Head of caudate nucleus (tissue), 42 donors: ENCODE measurements around the gene TMEM18.
"Not testable (repeated sequence)": the region's sequence is repeated elsewhere in the genome, so short reads cannot be mapped to it uniquely, and the experiment has no call there.

Experiments
- DNase-seq, 42 donors: peaks; one replicate each; pipeline versions ENCODE4 v3.0.0 to v3.0.0-alpha.2; 2020 to 2021; ENCODE audit warnings: mixed read lengths in 7 of 42
- intact Hi-C: fragments of 100-400 bp; cut with DNase I; formaldehyde crosslinking; loops from one replicate; pipeline ENCODE4 v1.15.0; 2022

TMEM18 gene

DNA sequence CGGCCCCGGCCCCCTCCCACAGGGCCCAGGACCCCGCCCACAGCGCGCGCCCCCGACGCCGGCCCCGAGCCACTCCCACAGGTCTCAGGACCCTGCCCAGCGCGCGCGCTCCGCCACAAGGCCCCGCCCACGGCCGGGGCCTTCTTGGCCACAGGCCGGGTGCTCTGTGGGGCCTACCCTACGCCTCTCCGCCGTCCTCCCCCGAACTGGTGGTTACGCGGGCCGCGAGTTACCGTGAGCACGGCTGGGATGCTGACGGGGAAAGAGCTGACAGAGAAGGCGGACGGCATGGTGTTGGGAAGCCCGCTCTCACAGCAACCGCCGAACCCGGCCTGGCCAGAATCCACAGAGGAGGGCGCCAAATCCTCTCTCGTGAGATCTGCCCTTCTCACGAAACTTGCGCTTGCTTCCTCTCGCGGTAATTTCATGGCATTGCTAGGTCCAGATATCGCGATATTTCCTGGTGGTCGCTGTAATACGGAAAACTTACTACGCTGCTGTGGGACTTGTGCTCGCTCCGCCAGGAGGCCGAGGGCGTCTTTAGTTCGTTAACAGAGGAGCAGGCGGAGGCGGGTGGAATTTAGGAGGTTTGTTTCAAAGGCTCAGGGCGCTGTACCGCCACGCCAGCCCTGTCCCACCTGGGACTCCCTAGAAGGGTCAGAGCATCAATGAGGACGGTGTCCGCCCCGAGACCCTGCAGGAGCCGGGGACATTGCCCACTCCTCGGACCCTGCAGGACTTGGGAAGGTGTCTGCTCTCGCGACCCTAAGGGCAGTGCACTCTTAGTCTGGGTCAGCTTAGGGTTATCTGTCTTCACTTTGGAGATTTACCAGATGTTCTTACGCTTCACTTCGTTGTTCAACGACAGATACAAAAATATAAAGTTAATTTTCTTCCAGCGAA is at the start of gene TMEM18:
TSS of gene TMEM18 (minus strand) at position 351 of the 903 bp plus-strand sequence. CDS start at position 290, 61 bp downstream.
- intact Hi-C loops, result no loop called here
- DNase-seq, result peak in 40 of 42 donors; percentile 82 to 96 (median 93)

DNA sequence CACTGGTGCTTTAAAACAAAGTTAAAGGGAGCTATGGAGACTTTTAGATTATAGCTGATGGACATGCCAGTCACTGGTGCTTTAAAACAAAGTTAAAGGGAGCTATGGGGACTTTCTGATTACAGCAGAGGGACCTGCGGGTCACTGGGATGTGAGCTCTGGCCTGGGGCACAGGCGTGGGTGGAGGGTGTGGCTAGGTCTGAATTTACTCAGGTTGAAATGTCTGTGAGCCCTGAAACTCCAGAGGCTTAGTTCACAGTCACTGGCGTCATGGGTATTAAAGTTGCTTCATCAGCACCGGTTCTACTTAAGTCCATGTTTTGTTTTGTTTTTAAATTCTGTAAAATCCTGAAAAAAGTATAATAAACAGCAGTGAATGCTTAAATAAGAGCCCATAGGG is 49.0 kb upstream of the TMEM18 start:
- intact Hi-C loops, result no loop called here
- no peak for DNase-seq

- intact Hi-C loops, result no loop called here
- no peak for DNase-seq
Measured at GRCh38 chr2:725468-725867, 48.3 kb upstream of the TMEM18 start.

GRCh38 chr2:723761-724160 is 46.6 kb upstream of the TMEM18 start:
- DNase-seq, result no peak
- intact Hi-C loops, result no loop called here

DNA sequence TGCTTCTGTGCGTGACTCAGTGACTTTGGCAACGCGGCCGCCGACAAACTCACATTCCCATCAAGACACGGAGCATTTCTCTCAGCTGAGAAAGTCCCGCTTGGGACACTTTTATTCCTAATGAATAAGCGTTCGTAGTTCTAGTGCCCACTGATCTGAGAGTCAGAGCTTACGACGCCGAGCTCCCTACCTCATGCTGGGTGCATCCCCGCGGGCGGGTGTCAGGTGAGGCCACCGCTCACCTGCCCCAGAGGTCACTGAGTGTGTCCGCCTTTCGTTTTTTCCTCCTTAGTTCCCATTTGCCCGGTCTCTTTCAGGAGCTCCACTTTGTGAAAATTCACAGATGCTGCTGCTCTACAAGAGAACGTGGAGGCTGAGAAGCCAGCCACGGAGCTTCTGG is 43.6 kb upstream of the TMEM18 start:
- no peak for DNase-seq

DNA sequence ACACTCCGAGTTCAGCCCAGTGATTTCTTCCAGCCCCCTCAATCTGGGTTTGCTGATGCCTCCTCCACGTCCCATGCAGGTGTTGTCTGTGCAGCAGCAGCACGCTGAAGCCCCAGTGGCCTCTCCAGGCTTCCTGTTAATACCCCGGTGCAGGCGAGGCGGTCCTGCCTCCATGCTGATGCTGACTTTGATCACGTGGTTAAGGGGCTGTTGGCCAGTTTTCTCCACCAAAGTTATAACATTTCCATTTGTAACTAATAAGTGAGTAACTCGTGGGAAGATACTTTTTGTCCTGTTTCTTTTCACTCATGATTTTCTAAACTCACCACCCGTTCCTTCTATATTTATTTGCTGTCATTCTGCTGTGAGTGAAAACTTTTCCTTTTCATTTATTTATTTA is 42.5 kb upstream of the TMEM18 start:
- intact Hi-C loops, result no loop called here

More for the DNA sequence above, 43.6 kb upstream of the TMEM18 start:
- intact Hi-C loops, result no loop called here

DNA sequence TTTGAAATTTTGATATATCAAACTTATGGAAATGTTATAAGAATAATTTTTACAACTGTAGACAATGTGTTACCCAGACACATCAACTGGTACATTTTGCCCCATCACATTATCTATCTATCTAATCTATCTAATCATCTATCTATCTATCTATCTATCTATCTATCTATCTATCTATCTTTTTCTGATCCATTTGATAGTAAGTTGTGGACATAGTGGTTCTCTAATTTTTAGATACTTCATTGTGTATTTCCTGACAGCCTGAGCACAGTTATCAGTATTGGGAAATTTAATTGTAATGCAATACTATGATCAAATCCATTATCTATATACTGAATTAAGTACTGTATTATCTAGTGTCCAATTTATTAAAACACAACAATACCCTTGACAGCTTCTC is 42.0 kb upstream of the TMEM18 start:
- DNase-seq, result no peak
- intact Hi-C loops, result no loop called here

More for the DNA sequence above, 42.5 kb upstream of the TMEM18 start:
- DNase-seq, result no peak

- intact Hi-C loops, result no loop called here
- no peak for DNase-seq
Measured at GRCh38 chr2:717661-718060, 40.5 kb upstream of the TMEM18 start.

DNA sequence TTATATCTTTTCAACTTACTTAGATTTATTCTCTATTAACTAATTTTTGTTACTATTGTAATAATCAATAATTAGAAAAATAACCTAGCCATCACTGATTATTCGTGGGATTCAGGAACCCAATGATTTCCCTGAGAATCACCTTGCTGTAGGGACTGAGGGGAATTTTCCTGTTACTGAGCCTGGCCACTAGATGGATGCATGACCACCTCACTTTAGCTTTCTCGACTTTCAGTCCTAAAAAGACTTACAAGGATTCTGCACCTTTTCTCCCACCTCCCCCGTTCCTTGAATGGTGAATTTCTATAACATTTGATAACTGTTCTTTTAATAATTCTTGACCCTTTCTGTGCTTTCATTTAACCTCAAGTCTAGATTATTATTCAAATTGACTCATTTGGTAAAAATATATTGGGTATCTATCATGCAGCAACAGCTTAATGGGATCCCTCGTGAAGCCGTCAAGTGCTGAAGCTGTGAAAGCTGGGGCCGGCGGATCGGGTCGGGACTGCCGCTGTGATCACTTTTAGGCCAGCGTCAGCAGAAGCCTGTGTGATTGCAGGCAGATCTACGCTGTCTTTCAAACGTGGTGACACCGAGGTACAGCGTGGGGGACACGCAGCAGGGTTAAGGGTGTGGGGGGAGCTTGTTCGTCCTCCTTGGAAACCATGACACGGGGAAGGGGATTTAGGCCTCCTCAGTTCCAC is 38.8 kb upstream of the TMEM18 start:
- intact Hi-C loops, result no loop called here
- DNase-seq, result no peak

DNA sequence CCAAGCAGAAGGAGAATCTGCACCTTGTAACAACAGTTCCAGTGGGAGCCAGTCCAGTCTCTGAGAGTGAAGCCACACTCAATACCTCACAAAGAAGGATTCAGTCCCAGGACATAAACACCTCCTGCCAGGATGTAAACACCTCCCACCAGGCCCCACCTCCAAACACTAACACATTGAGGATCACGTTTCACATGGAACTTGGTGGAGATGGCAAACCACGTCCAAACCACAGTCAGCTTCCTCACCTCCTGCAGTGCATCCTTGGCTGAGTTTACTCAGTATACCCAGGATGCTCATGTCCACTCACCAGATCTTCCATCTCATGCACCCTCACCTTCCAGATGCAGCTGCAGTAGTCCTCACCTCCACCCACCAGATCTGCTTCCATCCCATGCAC is 37.8 kb upstream of the TMEM18 start:
- intact Hi-C loops, result no loop called here
- no peak for DNase-seq

DNA sequence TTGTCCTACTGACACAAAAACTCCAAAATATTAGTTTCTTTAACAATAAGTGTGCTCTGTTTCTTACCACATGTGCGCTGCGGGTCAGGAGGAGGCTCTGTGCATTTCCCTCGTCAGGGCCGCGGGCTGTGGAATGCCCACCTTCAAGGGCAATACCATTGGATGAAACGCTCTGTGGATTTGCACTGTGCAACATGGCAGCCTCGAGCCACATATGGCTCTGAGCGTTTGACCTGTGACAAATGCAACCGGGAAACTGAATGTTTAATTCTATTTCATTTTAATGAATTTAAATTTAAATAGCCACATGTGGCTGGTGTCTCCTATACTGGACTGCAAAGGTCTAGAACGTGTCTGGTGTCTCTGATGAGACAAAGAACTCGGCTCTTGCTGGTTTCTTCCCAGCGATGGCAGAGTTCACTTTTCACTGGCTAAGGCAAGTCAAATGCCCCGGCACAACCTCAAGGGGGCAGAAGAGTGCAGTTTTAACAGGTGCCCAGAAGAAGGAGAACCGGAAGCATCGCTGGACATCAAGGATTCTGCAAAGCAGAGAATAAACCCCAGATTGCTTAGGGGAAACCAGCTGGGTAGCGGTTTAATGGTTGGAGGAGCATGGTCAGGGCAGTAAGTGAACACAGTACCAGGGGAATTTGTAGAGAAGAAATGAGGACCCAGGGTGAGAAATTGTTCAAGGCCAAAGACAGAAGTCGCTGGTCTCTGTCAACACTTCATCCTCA is 37.0 kb upstream of the TMEM18 start:
- DNase-seq, result peak in 35 of 42 donors; percentile 30 to 79 (median 54)
- intact Hi-C loops, result no loop called here

DNA sequence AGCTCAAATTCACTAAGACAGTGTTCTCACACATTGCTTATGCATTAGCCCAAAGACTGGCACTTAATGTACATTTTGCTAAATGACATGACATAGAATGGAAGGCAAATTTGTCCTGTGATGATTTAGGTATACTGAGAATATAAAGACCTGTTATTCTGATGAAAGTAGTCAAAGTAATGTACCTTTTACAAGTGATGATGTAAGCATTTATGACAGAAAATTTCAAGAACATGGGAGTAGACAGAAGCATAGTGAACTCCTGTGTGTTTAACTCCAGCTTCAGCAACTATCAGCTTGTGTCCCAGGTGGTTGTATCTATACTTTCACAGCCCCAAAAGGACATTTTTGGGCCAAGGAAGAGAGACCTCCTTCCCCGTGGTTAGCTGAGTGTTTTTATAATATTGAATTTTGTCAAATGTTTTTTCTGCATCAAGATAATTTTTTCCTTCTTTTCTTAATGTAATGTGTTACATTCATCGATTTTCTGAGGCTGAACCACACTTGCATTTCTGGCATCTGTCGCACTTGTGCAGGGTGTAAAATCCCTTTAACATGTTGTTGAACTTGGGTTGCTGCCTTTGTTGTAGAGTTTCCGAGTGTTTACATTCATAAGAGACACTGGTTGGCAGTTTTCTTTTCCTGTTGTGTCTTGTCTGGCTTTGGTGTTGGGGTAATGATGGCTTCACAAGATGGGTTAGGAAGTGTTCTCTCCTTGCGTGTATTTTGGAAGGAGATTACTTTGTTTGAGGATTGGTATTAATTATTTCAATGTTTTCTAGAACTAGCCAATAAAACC is 33.9 kb upstream of the TMEM18 start:
- intact Hi-C loops, result no loop called here

DNA sequence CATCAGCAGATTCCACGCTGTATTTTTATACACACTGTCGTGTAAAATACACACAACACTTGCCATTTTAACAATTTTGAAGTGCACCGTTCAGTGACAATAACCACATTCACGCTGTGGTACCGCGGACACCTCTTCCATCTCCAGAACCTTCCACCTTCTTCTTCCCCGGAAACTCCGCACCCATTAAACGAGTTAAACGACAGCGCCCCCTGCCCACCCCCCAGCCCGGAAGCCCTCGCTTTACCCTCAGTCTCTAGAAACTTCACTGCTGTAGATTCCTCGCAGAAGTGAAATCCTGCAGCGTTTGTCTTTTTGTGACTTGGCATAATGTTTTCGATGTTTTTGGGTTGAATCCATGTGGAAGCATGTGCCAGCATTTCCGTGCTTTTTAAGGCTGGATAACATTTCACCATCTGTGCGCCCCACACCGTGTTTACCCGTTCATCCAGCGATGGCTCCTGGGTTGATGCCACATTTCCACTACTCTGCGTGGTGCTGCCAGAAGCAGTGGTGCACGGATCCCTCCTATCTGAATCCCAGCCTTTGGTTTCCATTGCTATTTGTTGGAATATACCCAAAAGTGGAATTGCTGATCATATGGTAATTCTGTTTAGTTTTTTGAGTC is 32.0 kb upstream of the TMEM18 start:
- peak in 1 of 42 donors; percentile 7 for DNase-seq
- intact Hi-C loops, result no loop called here

More for the DNA sequence above, 33.9 kb upstream of the TMEM18 start:
- DNase-seq, result no peak

GRCh38 chr2:708667-709066 is 31.5 kb upstream of the TMEM18 start:
- intact Hi-C loops, result no loop called here
- DNase-seq, result no peak

DNA sequence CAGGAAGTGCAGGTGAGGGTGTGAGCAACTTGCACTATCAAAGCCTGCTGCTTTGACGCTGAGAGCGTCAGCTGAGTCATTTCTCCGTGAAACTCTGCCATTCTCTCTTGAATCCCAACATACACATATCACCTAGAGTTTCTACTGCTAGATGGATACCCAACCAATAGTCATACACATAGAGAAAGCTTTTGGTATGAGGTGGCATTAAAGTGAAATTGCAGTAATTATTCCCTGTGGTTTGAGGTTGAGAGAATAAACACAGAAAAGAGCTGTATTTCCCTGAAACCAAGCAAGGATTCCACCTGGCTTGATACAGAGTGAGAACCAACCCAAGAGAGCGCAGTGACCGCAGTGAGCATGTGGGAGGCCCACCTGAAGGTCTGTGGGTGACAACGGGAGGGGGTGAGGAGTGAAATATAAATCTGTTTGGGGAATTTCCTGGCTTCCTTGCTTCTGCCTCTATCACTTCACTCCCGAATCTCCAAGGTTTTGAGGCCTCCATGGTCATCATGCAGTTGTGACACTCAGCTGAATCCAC is 28.8 kb upstream of the TMEM18 start:
- DNase-seq, result no peak
- intact Hi-C loops, result no loop called here

DNA sequence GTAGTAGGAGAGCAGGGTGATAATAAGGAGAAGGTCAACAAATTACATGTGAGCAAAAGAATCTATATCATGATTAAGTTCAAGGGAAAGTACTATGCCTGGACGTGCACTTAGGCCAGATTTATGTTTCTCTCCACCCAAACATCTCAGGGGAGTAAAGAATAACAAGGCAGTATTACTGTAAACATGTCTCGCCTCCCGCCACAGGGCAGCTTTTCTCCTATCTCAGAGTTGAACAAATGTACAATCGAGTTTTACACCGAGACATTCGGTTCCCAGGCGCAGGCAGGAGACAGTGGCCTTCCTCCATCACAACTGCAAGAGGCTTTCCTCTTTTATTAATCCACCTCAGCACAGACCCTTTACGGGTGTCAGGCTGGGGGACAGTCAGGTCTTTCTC is 25.6 kb upstream of the TMEM18 start:
- DNase-seq, intact Hi-C loops: not testable (repeated sequence)

DNA sequence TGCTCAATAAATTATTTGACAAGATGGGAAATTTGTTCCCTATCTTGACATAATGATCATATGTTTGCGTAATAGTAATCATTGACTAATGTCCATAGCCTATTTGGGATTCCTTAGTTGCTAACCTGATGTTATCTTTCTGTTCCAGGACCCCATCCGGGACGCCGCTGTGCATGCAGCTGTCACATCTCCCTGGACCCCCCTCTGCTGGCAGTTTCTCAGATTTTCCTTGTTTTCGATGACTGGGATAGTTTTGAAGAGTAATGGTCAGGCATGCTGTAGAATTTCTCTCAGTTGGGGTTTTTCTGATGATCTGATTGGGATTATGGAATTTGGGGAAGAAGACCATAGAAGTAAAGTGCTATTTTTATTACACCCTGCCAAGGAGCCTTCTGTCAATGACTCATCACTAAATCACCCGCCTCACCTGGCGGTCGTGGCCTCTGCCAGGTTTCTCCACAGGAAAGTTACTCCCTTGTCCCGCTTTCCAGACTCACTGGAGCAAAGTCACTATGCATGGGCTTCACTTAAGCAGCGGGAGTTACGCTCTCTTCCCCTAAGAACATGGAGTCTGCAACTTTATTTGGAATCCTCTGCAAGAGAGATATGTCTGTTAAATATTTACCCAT is 19.9 kb upstream of the TMEM18 start:
- intact Hi-C loops, result no loop called here
- no peak for DNase-seq

- no peak for DNase-seq
- intact Hi-C loops, result no loop called here
Measured at GRCh38 chr2:696463-696862, 19.3 kb upstream of the TMEM18 start.
